Loucy (cell line): ENCODE data around the gene IFNA17.
A peak's percentile ranks its signal among the peaks of the same experiment; 100 is the strongest.
"Not testable (repeated sequence)": the region's sequence is repeated elsewhere in the genome, so short reads cannot be mapped to it uniquely, and the experiment has no call there.

Experiments used
- H2AFZ ChIP-seq: fragments of 200-600 bp; sonication (generic); 2 replicates; pipeline ENCODE4 v1.6.0; 2016; ENCODE audit warnings: antibody characterized with exemption, mild to moderate bottlenecking, low read length, moderate library complexity
- H3F3A ChIP-seq: fragments of 200-600 bp; 2 replicates; pipeline ENCODE4 v1.6.0; 2016; ENCODE audit warnings: antibody characterized with exemption, low read depth, mild to moderate bottlenecking
- H3K27me3 ChIP-seq: fragments of 200-600 bp; sonication (generic); 2 replicates; pipeline ENCODE4 v1.6.1; 2014; ENCODE audit warnings: low read length, mild to moderate bottlenecking; ENCODE audit not compliant: insufficient read depth, poor library complexity, severe bottlenecking
- H3K36me3 ChIP-seq: fragments of 200-600 bp; sonication (generic); 2 replicates; pipeline ENCODE4 v1.6.1; 2016; ENCODE audit warnings: low read length; ENCODE audit not compliant: insufficient read depth
- H3K4me1 ChIP-seq: fragments of 200-600 bp; sonication (generic); 2 replicates; pipeline ENCODE4 v1.5.1; 2014; ENCODE audit warnings: low read length, mild to moderate bottlenecking; ENCODE audit not compliant: insufficient read depth, poor library complexity, severe bottlenecking
- H3K4me2 ChIP-seq: fragments of 200-600 bp; sonication (generic); 2 replicates; pipeline ENCODE4 v1.6.0; 2014; ENCODE audit warnings: antibody characterized with exemption, low read length, low read depth, mild to moderate bottlenecking; ENCODE audit not compliant: poor library complexity, severe bottlenecking
- H3K4me3 ChIP-seq: fragments of 200-600 bp; sonication (generic); 2 replicates; pipeline ENCODE4 v1.5.1; 2014; ENCODE audit warnings: low read length, mild to moderate bottlenecking, mixed read lengths; ENCODE audit not compliant: poor library complexity, severe bottlenecking
- H3K79me2 ChIP-seq: fragments of 200-600 bp; sonication (generic); 2 replicates; pipeline ENCODE4 v1.6.1; 2014; ENCODE audit warnings: low read length; ENCODE audit not compliant: insufficient read depth
- H3K9ac ChIP-seq: fragments of 200-600 bp; sonication (generic); 2 replicates; pipeline ENCODE4 v1.6.0; 2014; ENCODE audit warnings: mild to moderate bottlenecking, low read depth, low read length, moderate library complexity; ENCODE audit not compliant: poor library complexity, severe bottlenecking
- H3K9me2 ChIP-seq: fragments of 200-600 bp; sonication (generic); replicated peaks from 2 replicates; pipeline ENCODE4 v1.6.1; 2016; ENCODE audit warnings: low read depth, low read length, mixed read lengths
- H3K9me3 ChIP-seq: fragments of 200-600 bp; sonication (generic); 2 replicates; pipeline ENCODE4 v1.6.1; 2014; ENCODE audit warnings: mild to moderate bottlenecking, antibody characterized with exemption, low read length, low read depth; ENCODE audit not compliant: insufficient read depth
- H4K20me1 ChIP-seq: fragments of 200-600 bp; sonication (generic); 2 replicates; pipeline ENCODE4 v1.6.0; 2014; ENCODE audit warnings: antibody characterized with exemption, low read length, mild to moderate bottlenecking; ENCODE audit not compliant: insufficient read depth, poor library complexity, severe bottlenecking
- CTCF ChIP-seq: fragments of 200-600 bp; sonication (generic); conservative IDR thresholded peaks from 2 replicates; pipeline ENCODE4 v1.5.1; 2014; ENCODE audit warnings: mild to moderate bottlenecking, antibody characterized with exemption, low read length
- EZH2phosphoT487 ChIP-seq: fragments of 200-600 bp; IDR thresholded peaks from 2 replicates; pipeline ENCODE4 v1.6.1; 2018; ENCODE audit warnings: antibody characterized with exemption, mild to moderate bottlenecking, moderate library complexity, borderline replicate concordance

IFNA17 gene

DNA sequence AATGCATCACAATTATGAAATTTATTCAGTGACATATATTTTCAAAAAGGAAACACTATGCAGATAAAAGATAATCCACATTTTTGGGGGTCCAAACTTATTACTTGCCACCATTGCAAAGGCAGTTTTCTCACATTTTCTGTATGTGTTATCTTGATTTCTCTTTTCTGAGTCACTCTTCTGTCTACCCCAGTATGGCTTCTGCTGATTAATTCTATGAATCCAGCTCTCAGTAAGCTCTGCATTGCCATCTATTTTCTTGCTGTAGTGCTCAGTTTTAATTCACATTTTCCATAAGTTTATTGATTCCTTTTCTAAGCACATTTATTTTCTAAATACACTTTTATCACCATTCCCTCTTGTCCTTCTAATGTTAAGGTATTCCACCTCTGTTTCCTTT, 22.8 kb downstream of the IFNA17 start:
- Histone ChIP-seq H3K4me3 (no peak overlapping the region), H3K9ac (no peak overlapping the region), H3K79me2 (no peaks in the 10 kb centered on the region), H3K9me2 (no peaks in the 10 kb centered on the region), H3F3A (no peaks in the 10 kb centered on the region), H3K27me3 (no peaks in the 10 kb centered on the region), H4K20me1 (no peaks in the 10 kb centered on the region), H3K9me3 (no peaks in the 10 kb centered on the region), H3K4me2 (no peak overlapping the region), H3K36me3 (no peaks in the 10 kb centered on the region), H2AFZ (no peak overlapping the region), H3K4me1 (no peaks in the 10 kb centered on the region)
- TF ChIP-seq EZH2phosphoT487 (no peak), CTCF (no peak)

DNA sequence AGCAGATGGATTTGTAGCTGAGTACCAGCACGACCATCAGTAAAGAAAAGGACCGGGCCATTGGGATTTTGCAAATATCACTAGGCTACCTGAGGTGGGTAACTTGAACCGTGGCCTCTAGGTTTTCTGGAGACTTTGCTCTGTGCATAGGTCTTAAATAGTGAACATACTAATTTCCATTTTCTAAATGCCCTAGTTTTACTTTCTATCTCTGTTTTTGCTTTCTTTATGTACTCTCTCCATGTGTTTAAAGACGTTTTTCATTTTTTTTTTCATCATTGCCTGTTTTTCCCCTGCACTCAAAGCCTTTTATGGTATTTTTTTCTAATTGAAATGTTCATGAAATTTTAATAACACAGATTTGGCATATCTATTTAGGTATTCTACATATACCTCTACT, 25.9 kb downstream of the IFNA17 start, which contains the start of gene IFNA7:
Gene IFNA7, minus strand, starts transcription at position 101 of the 400 bp plus-strand sequence. Its CDS starts 40 bp downstream, at position 61.
- H3K4me1 ChIP-seq, H3F3A ChIP-seq, H3K36me3 ChIP-seq, H3K4me2 ChIP-seq, H3K27me3 ChIP-seq, H4K20me1 ChIP-seq, H2AFZ ChIP-seq, H3K9me3 ChIP-seq, H3K79me2 ChIP-seq, H3K4me3 ChIP-seq, H3K9me2 ChIP-seq, H3K9ac ChIP-seq: not testable (repeated sequence)

DNA sequence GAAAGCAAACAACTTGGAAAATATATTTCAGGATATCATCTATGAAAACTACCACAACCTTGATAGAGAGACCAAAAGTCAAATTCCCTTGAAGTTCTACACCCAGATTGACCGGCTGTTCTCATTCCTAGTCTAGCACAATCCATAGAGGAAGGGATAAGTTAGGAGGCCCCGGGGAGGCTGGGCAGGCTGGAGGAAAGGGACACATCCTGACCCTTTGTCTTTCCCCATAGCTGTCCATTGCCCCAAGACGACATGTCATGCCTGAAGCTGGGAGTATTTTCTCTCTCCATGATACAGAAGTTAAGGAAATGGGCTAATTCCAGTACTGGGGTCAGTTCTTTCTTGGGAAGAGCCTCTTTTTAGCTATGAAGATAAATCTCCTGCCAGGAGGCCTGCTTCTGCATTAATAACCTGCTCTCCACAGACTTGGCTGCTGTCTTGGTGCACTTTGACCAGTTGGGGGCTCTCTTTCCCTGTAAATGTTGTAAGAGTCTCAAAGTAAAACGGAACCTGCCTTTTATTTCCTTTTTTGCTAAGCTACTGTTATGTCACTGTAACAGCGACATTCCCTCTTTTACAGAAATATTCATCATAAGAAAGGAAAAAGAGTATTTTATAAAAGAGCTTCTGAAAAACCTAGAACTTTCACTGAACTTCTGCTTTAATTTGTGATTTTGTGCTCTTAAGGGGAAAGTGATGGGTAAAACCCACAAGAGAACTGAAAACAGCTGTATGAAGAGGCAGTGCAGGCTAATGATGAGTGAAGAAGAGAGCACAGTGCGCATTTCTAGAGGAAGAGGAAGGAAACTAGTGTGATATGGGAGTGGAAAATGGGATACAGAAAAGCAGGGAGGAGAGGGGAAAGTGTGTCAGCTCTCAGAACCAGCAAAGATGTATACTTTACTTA, 32.9 kb downstream of the IFNA17 start:
- H3K9me3 ChIP-seq, H4K20me1 ChIP-seq, H3K27me3 ChIP-seq, H3K9me2 ChIP-seq, H3F3A ChIP-seq, H3K36me3 ChIP-seq, H3K79me2 ChIP-seq, H3K4me1 ChIP-seq: not testable (repeated sequence)
- Histone ChIP-seq H2AFZ (peak overlapping the region; percentile 81), H3K4me3 (peak overlapping the region; percentile 67), H3K9ac (peak overlapping the region; percentile 28), H3K4me2 (peak overlapping the region; percentile 60)
- TF ChIP-seq CTCF: peak; percentile 65

DNA sequence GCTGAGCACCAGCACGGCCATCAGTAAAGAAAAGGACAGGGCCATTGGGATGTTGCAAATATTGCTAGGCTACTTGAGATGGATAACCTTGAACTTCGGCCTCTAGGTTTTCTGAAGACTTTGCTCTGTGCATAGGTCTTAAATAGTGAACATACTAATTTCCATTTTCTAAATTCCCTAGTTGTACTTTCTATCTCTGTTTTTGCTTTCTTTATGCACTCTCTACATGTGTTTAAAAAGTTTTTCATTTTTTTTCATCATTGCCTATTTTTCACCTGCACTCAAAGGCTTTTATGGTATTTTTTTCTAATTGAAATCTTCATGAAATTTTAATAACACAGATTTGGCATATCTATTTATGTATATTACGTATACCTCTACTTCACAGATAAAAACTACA, 40.5 kb downstream of the IFNA17 start, which contains the start of gene IFNA4:
Gene IFNA4, minus strand, starts transcription at position 101 of the 400 bp plus-strand sequence. Its CDS starts 56 bp downstream, at position 45.
- H3F3A ChIP-seq, H3K9ac ChIP-seq, H3K9me3 ChIP-seq, H3K4me2 ChIP-seq, H4K20me1 ChIP-seq, H2AFZ ChIP-seq, H3K79me2 ChIP-seq, H3K36me3 ChIP-seq, H3K4me3 ChIP-seq, H3K4me1 ChIP-seq, H3K27me3 ChIP-seq, H3K9me2 ChIP-seq: not testable (repeated sequence)
